Cardiac muscle cell (in vitro differentiated cells and primary cell): ENCODE results near the gene XXYLT1. TPM values are rescaled to one million over a fixed set of nuclear protein-coding genes. Genes with fewer than 3 reads are reported as not detected.

Source experiments
- DNase-seq, 2 donors: peaks; one replicate each; pipeline versions ENCODE4 v3.0.0 to v3.0.0-alpha.2; 2010 to 2017; ENCODE audit warnings: low read depth in 1 of 2, low spot score in 1 of 2
- H3K27ac ChIP-seq: fragments of 200-600 bp; sonication (generic); 2 replicates; pipeline ENCODE4 v1.5.1; 2016
- H3K27me3 ChIP-seq: fragments of 200-600 bp; sonication (generic); 2 replicates; pipeline ENCODE4 v1.6.0; 2016; ENCODE audit warnings: control low read depth
- H3K36me3 ChIP-seq: fragments of 200-600 bp; sonication (generic); 2 replicates; pipeline ENCODE4 v1.5.1; 2016; ENCODE audit warnings: control low read depth
- H3K4me1 ChIP-seq: fragments of 200-600 bp; sonication (generic); 2 replicates; pipeline ENCODE4 v1.8.1; 2017; ENCODE audit warnings: low read depth, mild to moderate bottlenecking, mixed run types
- H3K4me3 ChIP-seq: fragments of 200-600 bp; sonication (generic); 2 replicates; pipeline ENCODE4 v1.5.1; 2016; ENCODE audit warnings: mild to moderate bottlenecking
- H3K9me3 ChIP-seq: fragments of 200-600 bp; sonication (generic); 2 replicates; pipeline ENCODE4 v1.5.1; 2017; ENCODE audit warnings: low read depth, mild to moderate bottlenecking, control low read depth
- CTCF ChIP-seq: IDR thresholded peaks from 2 replicates; pipeline ENCODE4 v1.5.1; 2012; ENCODE audit warnings: low read depth, mild to moderate bottlenecking, low read length
- polyA plus RNA-seq: library from polyadenylated mRNA; unstranded; fragments of >200 nt; fragmentation: Nextera tagmentation; extraction: Ambion mirVana; gene quantifications from 2 replicates; pipeline ENCODE4 v1.2.1, GENCODE V29; 2016
- total RNA-seq: library from RNA; depleted of rRNA; stranded (reverse); fragments of >200 nt; gene quantifications from 2 replicates; pipeline ENCODE4 v1.2.3, GENCODE V29; 2016

The XXYLT1 gene
- total and polyA plus RNA-seq, 2 experiments from 2014 or later = 52.5 to 62.2 TPM

GRCh38 chr3:195063581-195064193 lies 207.3 kb downstream of the XXYLT1 start:
- DNase-seq = no peak
- Histone ChIP-seq H3K4me1 (peaks cover 15% of the 10 kb centered on the region), H3K36me3 (no peaks in the 10 kb centered on the region), H3K4me3 (no peak overlapping the region), H3K27me3 (no peaks in the 10 kb centered on the region), H3K9me3 (no peaks in the 10 kb centered on the region), H3K27ac (no peak overlapping the region)
- no peak for TF ChIP-seq CTCF

GRCh38 chr3:195062866-195063540 lies 208.0 kb downstream of the XXYLT1 start:
- H3K9me3 ChIP-seq = no peaks in the 10 kb centered on the region

GRCh38 chr3:195061756-195062655 lies 209.0 kb downstream of the XXYLT1 start:
- DNase-seq = no peak
- peaks cover 15% of the 10 kb centered on the region for H3K4me1 ChIP-seq
- H3K4me3 ChIP-seq = no peak overlapping the region
- H3K27me3 ChIP-seq = no peaks in the 10 kb centered on the region
- H3K36me3 ChIP-seq = no peaks in the 10 kb centered on the region
- no peak for TF ChIP-seq CTCF
- H3K27ac ChIP-seq = no peak overlapping the region
- no peaks in the 10 kb centered on the region for H3K9me3 ChIP-seq

More at GRCh38 chr3:195062866-195063540, 208.0 kb downstream of the XXYLT1 start:
- no peak overlapping the region for H3K27ac ChIP-seq
- no peak for DNase-seq
- H3K4me3 ChIP-seq = no peak overlapping the region
- H3K36me3 ChIP-seq = no peaks in the 10 kb centered on the region
- H3K4me1 ChIP-seq = peaks cover 15% of the 10 kb centered on the region
- no peak for TF ChIP-seq CTCF
- H3K27me3 ChIP-seq = no peaks in the 10 kb centered on the region

DNA sequence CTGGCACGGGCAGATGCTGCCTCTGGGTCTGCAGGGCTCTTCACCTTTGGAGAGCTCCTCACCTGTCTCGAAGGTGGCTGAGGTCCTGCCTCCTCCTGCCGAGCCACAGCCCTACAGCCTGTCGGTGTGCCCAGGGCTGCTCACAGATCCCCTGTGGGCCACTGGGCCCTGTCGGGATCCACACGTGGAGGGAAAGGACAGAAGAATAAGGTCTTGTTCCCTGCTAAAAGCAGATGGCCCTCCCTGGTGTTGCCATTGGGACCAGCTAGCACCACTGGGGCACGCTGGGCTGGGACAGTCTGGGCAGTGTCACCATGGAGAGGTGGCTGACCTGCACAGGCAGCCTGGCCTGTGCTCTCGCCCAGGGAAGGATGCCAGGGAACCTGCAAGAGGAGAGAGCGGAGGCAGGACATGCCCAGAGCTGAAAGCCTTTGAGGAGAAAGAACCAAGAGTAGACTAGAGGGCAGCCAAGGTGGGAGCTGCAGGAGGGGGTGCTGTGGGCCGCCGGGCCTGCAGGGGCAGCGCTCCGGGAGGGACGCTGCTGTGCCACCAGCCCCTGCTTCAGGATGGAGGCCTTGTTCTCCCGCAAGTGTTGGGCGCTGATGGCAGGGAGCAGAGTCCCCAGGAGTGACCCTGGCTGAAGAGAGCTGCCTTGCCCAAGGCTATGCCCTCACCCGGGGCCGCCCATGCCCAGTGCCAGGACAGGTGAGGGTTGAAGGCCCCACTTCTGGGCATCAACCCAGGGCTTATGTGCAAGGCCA lies 210.2 kb downstream of the XXYLT1 start:
- Histone ChIP-seq H3K27ac (no peak overlapping the region), H3K4me1 (peaks cover 15% of the 10 kb centered on the region), H3K9me3 (no peaks in the 10 kb centered on the region), H3K27me3 (no peaks in the 10 kb centered on the region), H3K36me3 (no peaks in the 10 kb centered on the region), H3K4me3 (no peak overlapping the region)
- DNase-seq = no peak
- TF ChIP-seq CTCF = no peak

DNA sequence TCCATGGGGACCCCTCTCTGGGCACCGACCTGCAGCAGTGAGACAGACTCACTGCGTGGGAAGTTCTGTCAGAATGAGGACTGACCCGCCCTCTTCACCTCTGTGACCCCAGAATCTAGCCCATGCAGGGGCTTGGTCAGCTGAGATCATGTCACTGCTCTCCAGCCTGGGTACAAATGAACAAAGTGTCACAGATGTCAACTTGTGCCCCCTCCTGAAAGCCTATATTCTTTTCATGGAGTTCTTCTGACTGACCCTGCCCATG lies 210.8 kb downstream of the XXYLT1 start:
- TF ChIP-seq CTCF = no peak
- H3K36me3 ChIP-seq = no peaks in the 10 kb centered on the region
- no peaks in the 10 kb centered on the region for H3K27me3 ChIP-seq
- H3K4me1 ChIP-seq = peaks cover 15% of the 10 kb centered on the region
- no peak overlapping the region for H3K27ac ChIP-seq
- H3K9me3 ChIP-seq = no peaks in the 10 kb centered on the region
- no peak overlapping the region for H3K4me3 ChIP-seq
- no peak for DNase-seq
